Immature natural killer cell (primary cell): ENCODE data around the gene WDR70. TPM values are rescaled to one million over a fixed set of nuclear protein-coding genes. Genes with fewer than 3 reads are reported as not detected.
"Not testable (repeated sequence)": the region's sequence is repeated elsewhere in the genome, so short reads cannot be mapped to it uniquely, and the experiment has no call there.

Experiments
- DNase-seq, 3 donors: peaks; one replicate each; pipeline ENCODE4 v3.0.0; 2022; ENCODE audit warnings: mixed read lengths in 1 of 3
- H3K27ac Mint-ChIP-seq, 6 donors: one replicate each; pipeline ENCODE4 v1.8.0; 2020; ENCODE audit warnings: mixed read lengths in 6 of 6, mild to moderate bottlenecking in 5 of 6, inconsistent platforms in 4 of 6, moderate library complexity in 3 of 6
- H3K27me3 Mint-ChIP-seq, 3 donors: one replicate each; pipeline ENCODE4 v1.8.0; 2020 to 2021; ENCODE audit warnings: low read depth in 3 of 3, mild to moderate bottlenecking in 3 of 3, mixed read lengths in 3 of 3, moderate library complexity in 3 of 3, inconsistent platforms in 1 of 3
- H3K36me3 Mint-ChIP-seq, 3 donors: one replicate each; pipeline ENCODE4 v1.8.0; 2020; ENCODE audit warnings: mixed read lengths in 3 of 3, inconsistent platforms in 2 of 3, mild to moderate bottlenecking in 2 of 3
- H3K4me1 Mint-ChIP-seq, 2 donors: one replicate each; pipeline ENCODE4 v1.8.0; 2020; ENCODE audit warnings: inconsistent platforms in 2 of 2, mild to moderate bottlenecking in 2 of 2, mixed read lengths in 2 of 2, moderate library complexity in 1 of 2
- H3K4me3 Mint-ChIP-seq, 5 donors: one replicate each; pipeline ENCODE4 v1.8.0; 2020; ENCODE audit warnings: mild to moderate bottlenecking in 5 of 5, mixed read lengths in 5 of 5, inconsistent platforms in 3 of 5, moderate library complexity in 3 of 5
- H3K9me3 Mint-ChIP-seq, 6 donors: one replicate each; pipeline ENCODE4 v1.8.0; 2020; ENCODE audit warnings: mild to moderate bottlenecking in 6 of 6, mixed read lengths in 6 of 6, inconsistent platforms in 4 of 6, moderate library complexity in 3 of 6
- polyA plus RNA-seq, 3 donors: library from polyadenylated mRNA; unstranded; fragments of 300-500 nt; fragmentation: Illumina TruSeq; gene quantifications; one replicate each; pipeline ENCODE4 v1.2.3, GENCODE V29; 2021

WDR70 gene
- polyA plus RNA-seq, 3 donors from 2014 or later, result 18.4 to 20.0 (median 18.6) TPM

DNA sequence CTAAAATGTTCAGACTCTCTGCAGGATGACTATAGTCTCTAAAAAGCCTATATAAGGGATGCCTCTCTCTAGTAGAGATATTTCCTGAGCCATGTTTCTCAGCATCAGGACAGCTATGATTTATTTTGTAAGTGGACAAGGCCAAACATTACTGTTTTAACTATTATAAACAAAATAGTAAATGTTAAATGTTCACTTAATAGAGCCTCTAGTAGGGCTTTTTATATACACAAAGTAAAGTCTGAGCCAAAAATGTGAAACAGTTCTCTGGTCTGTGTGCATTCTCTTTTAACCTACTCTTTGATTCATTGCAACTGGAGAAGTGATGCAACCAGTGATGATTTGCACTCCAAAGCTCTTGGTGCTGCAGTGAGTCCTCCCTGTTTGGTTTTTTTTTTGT lies 240.2 kb downstream of the WDR70 start:
- Mint-ChIP-seq H3K36me3 (peaks cover 12 to 23% (median 16%) of the 10 kb centered on the region in 3 donors), H3K27ac (peak overlapping the region in 1 of 6 donors; percentile 71)

DNA sequence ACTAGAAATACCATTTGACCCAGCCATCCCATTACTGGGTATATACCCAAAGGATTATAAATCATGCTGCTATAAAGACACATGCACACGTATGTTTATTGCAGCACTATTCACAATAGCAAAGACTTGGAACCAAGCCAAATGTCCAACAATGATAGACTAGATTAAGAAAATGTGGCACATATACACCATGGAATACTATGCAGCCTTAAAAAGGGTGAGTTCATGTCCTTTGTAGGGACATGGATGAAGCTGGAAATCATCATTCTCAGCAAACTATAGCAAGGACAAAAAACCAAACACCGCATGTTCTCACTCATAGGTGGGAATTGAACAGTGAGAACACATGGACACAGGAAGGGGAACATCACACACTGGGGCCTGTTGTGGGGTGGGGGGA lies 243.2 kb downstream of the WDR70 start:
- not testable (repeated sequence) for H3K27ac Mint-ChIP-seq, H3K27me3 Mint-ChIP-seq, H3K4me3 Mint-ChIP-seq, DNase-seq, H3K4me1 Mint-ChIP-seq
- Mint-ChIP-seq H3K9me3 (peaks cover 0 to 11% (median 1%) of the 10 kb centered on the region in 6 donors), H3K36me3 (peaks cover 7 to 20% (median 18%) of the 10 kb centered on the region in 3 donors)

More for the DNA sequence above, 240.2 kb downstream of the WDR70 start:
- peaks cover 0 to 4% (median 0%) of the 10 kb centered on the region in 6 donors for H3K9me3 Mint-ChIP-seq
- peaks cover 0 to 3% (median 0%) of the 10 kb centered on the region in 3 donors for H3K27me3 Mint-ChIP-seq
- H3K4me3 Mint-ChIP-seq, result no peak overlapping the region
- H3K4me1 Mint-ChIP-seq, result no peaks in the 10 kb centered on the region
- no peak for DNase-seq

DNA sequence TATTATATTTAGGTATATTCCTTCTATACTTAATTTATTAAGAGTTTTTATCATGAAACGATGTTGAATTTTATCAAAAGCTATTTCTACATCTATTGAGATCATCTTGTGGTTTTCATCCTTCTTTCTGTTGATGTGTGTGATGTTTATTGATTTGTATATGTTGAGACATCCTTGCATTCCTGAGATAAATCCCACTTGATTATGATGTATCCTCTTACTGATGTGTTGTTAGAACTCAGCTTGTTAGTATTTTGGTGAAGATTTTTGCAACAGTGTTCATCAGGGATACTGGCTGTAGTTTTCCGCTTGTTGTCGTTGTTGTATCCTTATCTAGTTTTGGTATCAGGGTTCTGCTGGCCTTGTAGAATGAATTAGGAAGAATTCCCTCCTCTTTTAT lies 247.1 kb downstream of the WDR70 start:
- Mint-ChIP-seq H3K4me1 (no peaks in the 10 kb centered on the region), H3K27ac (no peak overlapping the region), H3K9me3 (peaks cover 10 to 37% (median 19%) of the 10 kb centered on the region in 6 donors), H3K4me3 (no peak overlapping the region), H3K36me3 (peaks cover 26 to 46% (median 42%) of the 10 kb centered on the region in 3 donors), H3K27me3 (peaks cover 0 to 2% (median 0%) of the 10 kb centered on the region in 3 donors)
- no peak for DNase-seq

DNA sequence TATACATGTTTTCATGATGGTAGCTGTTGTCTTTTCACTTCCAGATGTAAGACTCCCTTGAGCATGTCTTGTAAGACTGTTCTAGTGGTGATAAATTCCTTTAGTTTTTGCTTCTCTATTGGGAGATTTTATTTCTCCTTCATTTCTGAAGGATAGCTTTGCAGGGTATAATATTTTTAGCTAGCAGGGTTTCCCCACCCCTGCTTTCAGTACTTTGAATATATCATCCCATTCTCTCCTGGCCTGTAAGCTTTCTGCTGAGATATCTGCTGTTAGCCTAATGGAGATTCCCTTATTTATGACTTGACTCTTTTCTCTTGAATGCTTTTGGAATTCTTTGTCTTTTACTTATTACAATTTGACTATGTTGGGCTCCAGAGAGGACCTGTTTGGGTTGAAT lies 249.8 kb downstream of the WDR70 start:
- Mint-ChIP-seq H3K4me1 (no peaks in the 10 kb centered on the region), H3K9me3 (peaks cover 10 to 34% (median 19%) of the 10 kb centered on the region in 6 donors), H3K27me3 (peaks cover 0 to 2% (median 0%) of the 10 kb centered on the region in 3 donors), H3K4me3 (no peak overlapping the region), H3K36me3 (peaks cover 29 to 45% (median 42%) of the 10 kb centered on the region in 3 donors), H3K27ac (no peak overlapping the region)
- no peak for DNase-seq

DNA sequence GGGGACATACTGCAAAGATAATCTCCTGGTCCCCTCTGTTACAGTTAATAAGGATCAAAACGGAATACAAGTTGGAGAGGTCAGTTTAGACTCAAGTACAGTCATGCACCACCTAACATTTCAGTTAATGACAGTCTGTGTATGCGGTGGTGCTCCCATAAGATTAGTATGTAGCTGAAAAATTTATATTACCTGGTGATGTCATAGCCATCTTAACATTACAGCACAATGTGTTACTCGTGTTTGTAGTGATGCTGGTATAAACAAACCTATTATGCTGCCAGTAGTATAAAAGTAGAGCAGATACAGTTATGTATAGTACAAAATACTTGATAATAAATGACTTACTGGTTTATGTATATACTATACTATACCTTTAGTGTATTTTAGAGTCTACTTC lies 252.8 kb downstream of the WDR70 start:
- no peak for DNase-seq
- Mint-ChIP-seq H3K36me3 (peaks cover 36 to 49% (median 38%) of the 10 kb centered on the region in 3 donors), H3K9me3 (peaks cover 7 to 31% (median 19%) of the 10 kb centered on the region in 6 donors), H3K27me3 (peaks cover 0 to 2% (median 0%) of the 10 kb centered on the region in 3 donors), H3K4me1 (peaks cover 0 to 2% of the 10 kb centered on the region in 2 donors), H3K4me3 (no peak overlapping the region), H3K27ac (no peak overlapping the region)

DNA sequence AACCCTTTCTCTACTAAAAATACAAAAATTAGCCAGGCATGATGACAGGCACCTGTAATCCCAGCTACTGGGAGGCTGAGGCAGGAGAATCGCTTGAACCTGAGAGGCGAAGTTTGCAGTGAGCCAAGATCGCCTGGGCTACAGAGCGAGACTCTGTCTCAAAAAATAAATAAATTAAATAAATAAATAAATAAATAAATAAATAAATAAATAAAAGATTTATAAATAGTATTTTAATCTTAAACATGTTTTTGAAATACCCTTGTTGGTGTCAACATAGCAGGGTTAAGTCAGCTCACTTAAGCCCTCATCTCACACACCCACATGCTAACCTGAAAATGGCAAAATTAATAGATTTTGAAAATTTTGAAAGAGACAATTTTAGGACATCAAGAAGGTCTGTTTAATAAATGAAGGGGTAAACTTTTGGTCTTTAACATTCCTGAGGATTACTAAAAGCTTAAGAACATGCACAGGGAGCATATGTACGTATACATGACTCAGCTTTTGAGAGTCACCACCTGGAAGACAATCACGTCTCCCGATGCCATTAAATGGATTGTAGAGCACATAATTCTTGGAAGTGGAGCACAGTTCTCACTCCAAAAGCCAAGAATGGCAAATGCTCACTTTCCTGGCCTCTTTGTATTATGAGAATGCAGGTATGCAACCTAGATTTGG lies 258.2 kb downstream of the WDR70 start:
- Mint-ChIP-seq H3K4me3 (no peak overlapping the region), H3K27me3 (peaks cover 0 to 2% (median 1%) of the 10 kb centered on the region in 3 donors)

DNA sequence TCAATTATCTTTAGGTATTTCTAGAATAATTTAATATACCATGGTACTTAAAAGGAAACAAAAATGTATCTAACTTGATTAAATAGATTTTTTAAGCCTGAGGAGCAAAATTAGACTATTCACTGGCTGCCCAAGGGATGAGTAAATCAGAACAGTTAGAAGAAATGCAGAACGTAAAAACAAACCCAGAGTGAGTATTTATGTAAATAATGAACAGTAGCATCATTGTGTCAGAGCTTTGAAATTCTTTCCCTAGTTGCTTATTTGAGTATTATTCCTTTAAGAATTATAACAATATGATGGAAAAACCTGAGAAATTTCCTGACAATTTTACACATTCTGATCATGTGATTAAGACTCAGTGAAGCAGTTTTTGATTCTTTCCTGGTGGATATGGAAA lies 259.8 kb downstream of the WDR70 start:
- H3K27me3 Mint-ChIP-seq, result peaks cover 0 to 2% (median 1%) of the 10 kb centered on the region in 3 donors
- peaks cover 5 to 13% (median 11%) of the 10 kb centered on the region in 3 donors for H3K36me3 Mint-ChIP-seq
- H3K9me3 Mint-ChIP-seq, result no peaks in the 10 kb centered on the region
- no peak for DNase-seq
- peaks cover 0 to 4% of the 10 kb centered on the region in 2 donors for H3K4me1 Mint-ChIP-seq
- no peak overlapping the region for H3K27ac Mint-ChIP-seq
- no peak overlapping the region for H3K4me3 Mint-ChIP-seq

More for the DNA sequence above, 258.2 kb downstream of the WDR70 start:
- Mint-ChIP-seq H3K27ac (no peak overlapping the region), H3K9me3 (no peaks in the 10 kb centered on the region), H3K36me3 (peaks cover 5 to 14% (median 11%) of the 10 kb centered on the region in 3 donors), H3K4me1 (peaks cover 0 to 4% of the 10 kb centered on the region in 2 donors)
- no peak for DNase-seq

DNA sequence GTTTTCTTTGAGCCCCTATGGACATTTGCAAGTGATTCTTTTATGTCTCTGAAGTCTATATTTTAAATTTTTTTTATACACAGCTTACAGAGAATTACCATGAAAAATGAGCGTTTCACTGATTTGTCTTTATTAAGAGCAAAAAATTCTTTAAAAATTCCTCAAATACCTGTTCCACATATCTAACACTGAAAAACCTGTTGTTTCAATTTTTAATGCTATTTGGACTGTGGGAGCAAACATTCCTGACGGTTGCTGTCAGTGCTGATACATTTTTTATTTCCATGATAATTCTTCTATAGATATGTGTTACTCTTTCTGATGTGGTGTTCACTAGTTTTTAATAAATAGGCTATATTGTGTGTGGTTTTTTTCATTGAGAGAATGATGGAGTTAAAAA lies 261.0 kb downstream of the WDR70 start:
- DNase-seq, result no peak
- peaks cover 0 to 2% (median 1%) of the 10 kb centered on the region in 3 donors for H3K27me3 Mint-ChIP-seq
- H3K36me3 Mint-ChIP-seq, result peaks cover 10 to 18% (median 11%) of the 10 kb centered on the region in 3 donors
- H3K4me1 Mint-ChIP-seq, result peaks cover 0 to 4% of the 10 kb centered on the region in 2 donors
- H3K9me3 Mint-ChIP-seq, result peaks cover 0 to 4% (median 3%) of the 10 kb centered on the region in 6 donors
- H3K27ac Mint-ChIP-seq, result peak overlapping the region in 1 of 6 donors; percentile 4
- no peak overlapping the region for H3K4me3 Mint-ChIP-seq

DNA sequence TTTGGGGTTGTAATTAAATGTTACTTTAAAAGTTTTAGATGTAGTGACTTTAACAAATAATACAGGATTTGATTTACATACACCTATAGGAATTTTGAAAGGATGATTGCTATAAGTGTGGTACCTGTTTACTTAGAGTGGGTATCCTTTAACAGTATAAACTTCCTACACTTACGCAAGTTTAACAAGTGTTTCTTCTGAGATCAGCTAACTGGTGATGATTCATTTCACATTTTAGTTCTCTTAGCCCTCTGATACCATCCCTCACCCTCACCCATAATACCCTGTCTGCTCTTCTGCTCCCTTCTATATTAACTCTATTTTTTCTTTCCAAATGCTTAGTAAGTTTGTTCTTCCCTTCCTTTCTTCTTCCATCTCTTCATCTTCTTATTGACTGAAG lies 262.8 kb downstream of the WDR70 start:
- H3K4me1 Mint-ChIP-seq, result peaks cover 0 to 2% of the 10 kb centered on the region in 2 donors
- H3K4me3 Mint-ChIP-seq, result no peak overlapping the region
- H3K27me3 Mint-ChIP-seq, result peaks cover 0 to 6% (median 1%) of the 10 kb centered on the region in 3 donors
- no peak for DNase-seq
- H3K27ac Mint-ChIP-seq, result peak overlapping the region in 1 of 6 donors; percentile 2
- H3K9me3 Mint-ChIP-seq, result peaks cover 4 to 21% (median 11%) of the 10 kb centered on the region in 6 donors
- peaks cover 17 to 27% (median 25%) of the 10 kb centered on the region in 3 donors for H3K36me3 Mint-ChIP-seq

DNA sequence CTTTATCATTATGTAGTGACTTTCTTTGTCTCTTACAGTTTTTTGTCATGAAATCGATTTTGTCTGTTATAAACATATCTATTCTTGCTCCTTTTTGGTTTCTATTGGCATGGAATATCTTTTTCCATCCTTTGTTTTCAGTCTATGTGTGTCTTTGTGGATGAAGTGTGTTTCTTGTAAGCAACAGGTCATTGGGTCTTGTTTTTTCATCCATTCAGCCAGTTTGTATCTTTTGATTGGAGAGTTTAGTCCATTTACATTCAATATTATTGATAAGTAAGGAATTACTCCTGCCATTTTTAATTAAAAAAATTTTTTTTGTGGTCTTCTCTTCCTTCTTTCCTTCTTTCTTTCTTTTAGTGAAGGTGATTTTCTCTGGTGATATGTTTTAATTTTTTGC lies 266.6 kb downstream of the WDR70 start:
- Mint-ChIP-seq H3K4me1 (peaks cover 0 to 2% of the 10 kb centered on the region in 2 donors), H3K27ac (no peak overlapping the region), H3K4me3 (no peak overlapping the region), H3K27me3 (peaks cover 0 to 6% (median 1%) of the 10 kb centered on the region in 3 donors), H3K9me3 (peaks cover 4 to 27% (median 17%) of the 10 kb centered on the region in 6 donors), H3K36me3 (peaks cover 35 to 48% (median 46%) of the 10 kb centered on the region in 3 donors)
- no peak for DNase-seq

DNA sequence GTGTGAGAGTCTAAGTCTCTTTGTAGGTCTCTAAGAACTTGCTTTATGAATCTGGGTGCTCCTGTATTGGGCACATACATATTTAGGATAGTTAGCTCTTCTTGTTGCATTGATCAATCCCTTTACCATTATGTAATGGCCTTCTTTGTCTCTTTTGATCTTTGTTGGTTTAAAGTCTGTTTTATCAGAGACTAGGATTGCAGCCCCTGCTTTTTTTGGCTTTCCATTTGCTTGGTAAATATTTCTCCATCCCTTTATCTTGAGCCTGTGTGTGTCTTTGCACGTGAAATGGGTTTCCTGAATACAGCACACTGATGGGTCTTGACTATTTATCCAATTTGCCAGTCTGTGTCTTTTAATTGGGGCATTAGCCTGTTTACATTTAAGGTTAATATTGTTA lies 275.4 kb downstream of the WDR70 start:
- Mint-ChIP-seq H3K4me1 (peaks cover 2 to 33% of the 10 kb centered on the region in 2 donors), H3K36me3 (peaks cover 20 to 52% (median 42%) of the 10 kb centered on the region in 3 donors), H3K9me3 (peaks cover 4 to 35% (median 28%) of the 10 kb centered on the region in 6 donors)
- H3K27ac Mint-ChIP-seq, H3K27me3 Mint-ChIP-seq, H3K4me3 Mint-ChIP-seq, DNase-seq: not testable (repeated sequence)

DNA sequence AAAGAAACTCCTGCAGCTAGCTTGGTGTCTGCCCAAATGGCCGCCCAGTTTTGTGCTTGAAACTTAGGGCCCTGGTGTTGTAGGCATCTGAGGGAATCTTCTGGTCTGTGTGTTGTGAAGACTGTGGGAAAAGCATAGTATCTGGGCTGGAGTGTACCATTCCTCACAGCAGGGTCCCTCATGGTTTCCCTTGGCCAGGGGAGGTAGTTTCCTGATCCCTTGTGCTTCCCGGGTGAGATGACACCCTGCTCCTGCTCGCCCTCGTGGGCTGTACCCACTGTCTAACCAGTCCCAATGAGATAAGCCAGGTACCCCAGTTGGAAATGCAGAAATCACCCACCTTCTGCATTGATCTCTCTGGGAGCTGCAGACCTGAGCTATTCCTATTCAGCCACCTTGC lies 277.9 kb downstream of the WDR70 start:
- no peak for DNase-seq
- H3K27ac Mint-ChIP-seq, result no peak overlapping the region
- no peak overlapping the region for H3K4me3 Mint-ChIP-seq
- peaks cover 0 to 5% (median 0%) of the 10 kb centered on the region in 3 donors for H3K27me3 Mint-ChIP-seq
- peaks cover 7 to 35% (median 33%) of the 10 kb centered on the region in 3 donors for H3K36me3 Mint-ChIP-seq
- H3K9me3 Mint-ChIP-seq, result peaks cover 4 to 26% (median 20%) of the 10 kb centered on the region in 6 donors
- peaks cover 2 to 30% of the 10 kb centered on the region in 2 donors for H3K4me1 Mint-ChIP-seq

DNA sequence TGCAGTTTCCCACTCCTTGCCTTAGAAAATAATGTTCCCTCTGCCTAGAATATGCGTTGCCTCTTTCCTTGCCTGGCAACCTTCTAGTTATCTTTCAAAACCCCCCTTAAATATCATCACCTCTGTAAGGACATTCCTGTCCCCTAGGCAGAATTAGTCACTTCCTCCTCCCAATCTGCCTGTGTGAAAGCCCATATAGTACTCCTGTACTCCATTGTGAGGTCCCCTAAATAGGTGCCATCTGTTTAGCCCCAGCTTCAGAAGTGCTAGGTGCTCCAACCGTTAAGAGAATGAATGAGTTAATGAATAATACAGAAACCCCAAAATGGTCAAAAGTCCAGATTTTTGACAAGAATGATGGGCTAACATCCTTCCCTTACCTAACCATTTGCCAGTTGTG lies 279.3 kb downstream of the WDR70 start:
- Mint-ChIP-seq H3K27ac (no peak overlapping the region), H3K4me3 (no peak overlapping the region), H3K27me3 (peaks cover 0 to 5% (median 0%) of the 10 kb centered on the region in 3 donors), H3K9me3 (peaks cover 2 to 18% (median 13%) of the 10 kb centered on the region in 6 donors), H3K4me1 (peaks cover 0 to 25% of the 10 kb centered on the region in 2 donors), H3K36me3 (peaks cover 7 to 27% (median 21%) of the 10 kb centered on the region in 3 donors)
- DNase-seq, result no peak

DNA sequence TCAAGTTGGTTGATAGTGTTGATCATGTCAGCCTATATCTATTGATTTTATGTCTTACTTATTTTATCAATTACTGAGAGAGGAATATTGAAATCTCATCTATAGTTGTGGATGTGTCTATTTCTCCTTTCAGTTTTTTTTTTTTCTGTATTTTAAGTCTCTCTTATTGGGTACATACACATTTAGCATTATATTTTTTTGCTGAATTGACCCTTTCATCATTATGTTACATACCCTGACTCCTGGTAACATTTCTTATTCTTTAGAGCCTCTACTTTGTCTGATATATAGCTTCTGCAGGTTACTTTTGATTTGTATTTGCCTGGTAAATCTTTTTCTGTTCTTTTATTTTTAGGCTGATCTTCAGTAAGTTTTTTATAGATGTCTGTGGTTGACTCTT lies 281.2 kb downstream of the WDR70 start:
- Mint-ChIP-seq H3K9me3 (peaks cover 0 to 3% (median 0%) of the 10 kb centered on the region in 6 donors), H3K4me1 (peaks cover 0 to 8% of the 10 kb centered on the region in 2 donors), H3K4me3 (no peak overlapping the region), H3K36me3 (peaks cover 4 to 12% (median 7%) of the 10 kb centered on the region in 3 donors), H3K27ac (no peak overlapping the region), H3K27me3 (peaks cover 0 to 2% (median 0%) of the 10 kb centered on the region in 3 donors)
- no peak for DNase-seq
